Right cardiac atrium (tissue), 5 donors: ENCODE data around the gene DLG2. TPM values are rescaled to one million over a fixed set of nuclear protein-coding genes. Genes with fewer than 3 reads are reported as not detected.

ENCODE experiments used
- ATAC-seq, 2 donors: fragments of 200-7000 bp; cut with Tn5 transposase; one replicate each; pipeline versions ENCODE4 v1.8.0 to v1.9.1; 2020; ENCODE audit warnings: moderate library complexity in 2 of 2, mild to moderate bottlenecking in 1 of 2
- DNase-seq, 3 donors: peaks; one replicate each; pipeline ENCODE4 v3.0.0-alpha.2; 2020
- H3K27ac ChIP-seq: one replicate; pipeline ENCODE4 v1.5.1; 2013; ENCODE audit warnings: mild to moderate bottlenecking, low read length, control low read depth, moderate library complexity
- H3K27me3 ChIP-seq: one replicate; pipeline ENCODE4 v1.6.1; 2013; ENCODE audit not compliant: control insufficient read depth, insufficient read depth
- H3K4me1 ChIP-seq: one replicate; pipeline ENCODE4 v1.6.1; 2013; ENCODE audit warnings: low read length; ENCODE audit not compliant: control insufficient read depth, insufficient read depth
- H3K4me3 ChIP-seq: one replicate; pipeline ENCODE4 v1.5.1; 2013; ENCODE audit warnings: low read length, control low read depth
- H3K9me3 ChIP-seq: one replicate; pipeline ENCODE4 v1.6.1; 2013; ENCODE audit warnings: low read length; ENCODE audit not compliant: control insufficient read depth
- WGBS: extraction: QIAGEN DNeasy Blood & Tissue Kit; methylation state at CpG from one replicate; pipeline ENCODE4 v1.1.7; 2013; 5-methylcytosine and 5-hydroxymethylcytosine counted together
- intact Hi-C, 4 donors: fragments of 100-400 bp; cut with DNase I; formaldehyde crosslinking; loops; one replicate each; pipeline versions ENCODE4 v1.11.0 to v1.14.0; 2022 to 2023
- polyA plus RNA-seq: library from polyadenylated mRNA; stranded (reverse); fragments of 200-250 nt; gene quantifications from one replicate; pipeline ENCODE4 v1.2.3, GENCODE V29; 2013
- total RNA-seq, 4 donors: library from RNA; stranded (reverse); fragmentation: NEBNext Ultra II Directional; extraction: Animal tissue kit (Norgen Biotek cat#: 25700); gene quantifications; one replicate each; pipeline ENCODE4 v1.2.1, GENCODE V29; 2021
- donor health status: healthy with polysubstance abuse.
- donor health status: DM: no; HTN: yes; CAD: no.
- donor health status: DM: no; HTN: no; CAD: no.
- donor health status: DM: no; HTN: yes; CAD: no; lungs with severe emphysema.
- donor health status: DM: yes; HTN: yes; CAD: no.

The DLG2 gene
- total and polyA plus RNA-seq, 5 donors: 2.3 to 10.5 (median 9.4) TPM

DNA sequence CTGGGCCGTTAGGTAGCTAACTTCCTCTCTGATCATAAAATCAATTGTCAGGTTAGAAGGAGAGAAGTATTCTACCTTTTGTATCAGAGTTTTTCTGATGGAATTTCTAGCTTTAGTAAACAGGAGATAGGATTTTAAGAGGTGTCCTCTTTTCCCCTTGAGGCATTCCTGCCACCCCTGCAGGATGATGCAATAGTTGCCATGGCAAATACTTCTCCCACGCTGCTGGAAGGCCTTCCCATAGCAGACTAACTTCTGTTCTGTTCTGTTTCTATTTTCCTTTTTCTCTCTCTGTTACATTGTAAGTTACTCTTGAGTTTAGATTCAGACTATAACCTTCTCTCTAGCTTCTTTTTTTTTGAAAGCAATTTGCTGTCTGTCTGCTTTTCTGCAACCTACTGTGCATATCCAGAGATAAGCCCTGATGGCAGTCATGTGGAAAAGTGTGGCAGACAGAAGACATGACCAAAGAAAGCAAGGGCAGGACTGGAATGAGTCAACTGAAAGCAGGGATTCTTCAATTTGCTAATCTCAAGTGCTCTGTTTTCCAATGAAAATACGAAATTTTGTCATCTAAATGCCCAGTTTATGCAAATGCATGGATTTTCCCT is 679.1 kb downstream of the DLG2 start:
- Histone ChIP-seq H3K9me3 (no peaks in the 10 kb centered on the region), H3K4me1 (no peaks in the 10 kb centered on the region), H3K27me3 (no peaks in the 10 kb centered on the region), H3K27ac (no peak overlapping the region), H3K4me3 (no peak overlapping the region)
- no peak for DNase-seq
- intact Hi-C loops: no loop called here
- 36% methylated on average over 3 of the region's 3 CpGs for WGBS
- ATAC-seq: peak in 1 of 2 donors; percentile 54

DNA sequence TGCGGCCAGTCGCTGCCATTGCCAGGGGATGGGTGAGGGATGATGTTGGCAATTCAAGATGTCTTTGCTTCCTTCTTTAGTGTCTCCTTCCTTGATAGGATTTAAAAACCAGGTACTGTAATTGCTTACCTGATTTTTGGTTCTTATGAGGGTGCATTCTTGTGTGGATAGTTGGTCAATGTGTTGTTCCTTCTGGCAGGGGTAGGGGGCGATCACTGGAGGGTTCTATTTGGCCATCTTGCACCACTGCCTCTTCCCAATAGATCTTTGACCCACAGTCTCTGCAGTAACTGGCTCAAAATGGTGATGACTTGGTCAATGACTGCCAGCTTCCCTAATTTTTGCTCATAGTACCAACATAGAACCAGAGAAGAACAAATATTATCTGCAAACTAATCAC is 680.1 kb downstream of the DLG2 start:
- WGBS: 90% methylated on average over 3 of the region's 3 CpGs
- Histone ChIP-seq H3K27ac (no peak overlapping the region), H3K27me3 (no peaks in the 10 kb centered on the region), H3K4me3 (no peak overlapping the region), H3K9me3 (no peaks in the 10 kb centered on the region), H3K4me1 (no peaks in the 10 kb centered on the region)
- ATAC-seq (no peak), DNase-seq (no peak)
- intact Hi-C loops: no loop called here

DNA sequence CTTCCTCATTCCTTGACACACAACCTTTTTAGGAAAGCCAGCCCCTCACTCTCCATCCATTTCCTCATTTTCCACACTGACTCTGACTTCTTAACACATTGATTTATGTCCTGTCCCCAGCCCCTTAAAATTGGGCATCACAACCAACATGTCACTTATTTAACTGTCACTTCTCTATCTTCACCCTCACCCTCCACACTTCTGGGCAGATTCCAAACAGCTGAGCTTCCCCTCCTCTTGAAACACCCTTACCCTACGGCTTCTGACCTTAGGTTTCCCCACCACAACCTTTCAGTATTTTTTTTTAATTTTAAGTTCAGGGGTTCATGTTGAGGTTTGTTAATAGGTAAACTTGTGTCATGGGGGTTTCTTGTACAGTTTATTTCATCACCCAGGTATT is 696.3 kb downstream of the DLG2 start:
- H3K4me1 ChIP-seq: no peaks in the 10 kb centered on the region
- no peaks in the 10 kb centered on the region for H3K27me3 ChIP-seq
- WGBS: 58% methylated on average over 1 of the region's 1 CpG
- H3K9me3 ChIP-seq: no peaks in the 10 kb centered on the region
- intact Hi-C loops: no loop called here
- H3K4me3 ChIP-seq: no peak overlapping the region
- H3K27ac ChIP-seq: no peak overlapping the region
- DNase-seq (no peak), ATAC-seq (no peak)

DNA sequence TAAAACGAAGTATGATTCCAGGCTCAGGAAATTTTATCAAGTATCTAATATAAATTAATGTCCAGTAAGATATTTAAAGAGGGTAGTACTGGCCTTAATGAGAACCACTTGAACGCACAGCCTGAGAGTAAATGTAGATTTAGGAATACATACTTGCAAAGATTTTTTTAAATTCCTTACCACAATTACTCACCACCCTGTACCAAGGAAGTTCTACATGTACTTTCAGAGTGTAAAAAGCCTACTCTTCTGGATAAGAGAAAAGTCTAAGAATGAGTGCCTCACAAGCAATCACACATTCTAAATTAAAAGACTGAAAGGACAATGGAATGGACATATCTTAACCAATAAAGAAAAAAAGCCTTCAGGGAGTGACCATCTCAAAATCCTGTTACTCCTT is 697.4 kb downstream of the DLG2 start:
- H3K27me3 ChIP-seq: no peaks in the 10 kb centered on the region
- H3K4me3 ChIP-seq: no peak overlapping the region
- 87% methylated on average over 2 of the region's 2 CpGs for WGBS
- intact Hi-C loops: no loop called here
- no peak overlapping the region for H3K27ac ChIP-seq
- H3K4me1 ChIP-seq: no peaks in the 10 kb centered on the region
- ATAC-seq: no peak
- H3K9me3 ChIP-seq: no peaks in the 10 kb centered on the region
- DNase-seq: no peak

DNA sequence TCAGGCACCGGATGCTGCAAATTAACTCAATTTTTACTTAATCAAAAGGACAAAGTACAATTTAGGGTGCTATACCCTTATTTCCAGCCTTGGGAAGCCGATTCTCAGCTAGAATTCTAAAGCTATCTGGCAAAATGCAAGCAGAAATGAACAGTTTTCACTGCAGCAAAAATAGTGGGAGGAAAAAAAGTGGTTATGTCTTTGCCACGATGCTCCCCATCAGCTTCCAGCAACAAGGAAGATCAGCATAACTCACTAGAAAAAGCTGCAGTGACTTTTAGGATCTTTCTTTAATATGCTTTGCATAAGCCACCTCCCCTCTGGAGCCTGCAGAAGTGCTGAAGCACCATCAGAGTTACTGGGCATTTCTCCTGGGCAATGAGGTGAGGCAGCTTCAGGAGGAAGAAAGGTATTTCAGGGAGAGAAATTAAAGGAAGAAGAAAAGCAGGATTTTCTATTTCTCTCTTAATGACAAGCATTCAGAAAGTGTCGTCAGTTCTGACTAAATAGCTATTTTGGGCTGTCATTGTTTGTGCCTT is 702.9 kb downstream of the DLG2 start:
- WGBS: 22% methylated on average over 4 of the region's 4 CpGs
- H3K27me3 ChIP-seq: no peaks in the 10 kb centered on the region
- intact Hi-C loops: no loop called here
- H3K4me1 ChIP-seq: peaks cover 2% of the 10 kb centered on the region
- H3K4me3 ChIP-seq: no peak overlapping the region
- no peak for DNase-seq
- no peaks in the 10 kb centered on the region for H3K9me3 ChIP-seq
- no peak for ATAC-seq
- no peak overlapping the region for H3K27ac ChIP-seq

DNA sequence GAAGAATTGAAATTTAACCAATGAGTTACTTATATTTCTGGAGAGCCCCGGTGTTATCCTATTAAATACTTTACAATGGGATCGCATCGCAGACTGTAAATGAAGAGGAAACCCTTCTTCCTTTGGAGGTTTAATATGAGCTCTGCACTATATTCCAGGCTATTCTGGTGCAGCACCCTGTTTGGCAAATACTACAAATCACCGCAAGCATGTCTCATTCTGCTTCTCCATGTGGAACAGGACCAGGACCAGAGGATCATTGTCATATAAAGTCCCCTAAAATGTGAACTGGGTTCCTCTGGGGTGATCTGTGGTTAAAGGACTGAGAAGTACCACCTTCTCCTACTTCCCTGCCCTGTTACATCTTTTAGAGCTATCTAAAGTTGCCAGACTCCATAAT is 703.7 kb downstream of the DLG2 start:
- 60% methylated on average over 4 of the region's 4 CpGs for WGBS
- H3K4me1 ChIP-seq: peaks cover 2% of the 10 kb centered on the region
- H3K27me3 ChIP-seq: no peaks in the 10 kb centered on the region
- no peak for DNase-seq
- no peak overlapping the region for H3K27ac ChIP-seq
- intact Hi-C loops: no loop called here
- no peak for ATAC-seq
- H3K4me3 ChIP-seq: no peak overlapping the region
- no peaks in the 10 kb centered on the region for H3K9me3 ChIP-seq

DNA sequence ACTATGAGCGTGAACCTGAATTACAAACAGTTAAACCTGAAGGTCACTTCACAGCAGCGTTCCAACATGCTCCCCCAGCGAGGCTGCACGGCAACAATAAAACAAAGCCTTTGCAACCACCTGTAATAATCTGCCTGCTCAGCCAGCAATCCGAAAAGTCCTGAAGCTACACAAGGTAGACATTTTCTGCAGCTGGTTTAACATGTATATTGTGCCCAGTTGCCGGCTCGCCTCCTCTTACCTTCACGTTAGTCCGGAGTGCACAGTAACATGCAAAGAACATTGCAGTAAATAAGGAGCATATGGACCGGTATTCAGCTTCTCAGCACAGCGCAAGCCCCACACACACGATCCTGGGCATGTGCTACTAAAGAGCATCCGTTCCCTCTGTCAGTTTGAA is 704.3 kb downstream of the DLG2 start:
- Histone ChIP-seq H3K4me1 (peaks cover 2% of the 10 kb centered on the region), H3K27me3 (no peaks in the 10 kb centered on the region), H3K9me3 (no peaks in the 10 kb centered on the region), H3K4me3 (peak overlapping the region; percentile 43), H3K27ac (no peak overlapping the region)
- ATAC-seq (peak in 1 of 2 donors; percentile 48), DNase-seq (peak in 1 of 3 donors; percentile 39)
- whole genome bisulfite sequencing: 20% methylated on average over 13 of the region's 13 CpGs
- intact Hi-C loops: no loop called here

DNA sequence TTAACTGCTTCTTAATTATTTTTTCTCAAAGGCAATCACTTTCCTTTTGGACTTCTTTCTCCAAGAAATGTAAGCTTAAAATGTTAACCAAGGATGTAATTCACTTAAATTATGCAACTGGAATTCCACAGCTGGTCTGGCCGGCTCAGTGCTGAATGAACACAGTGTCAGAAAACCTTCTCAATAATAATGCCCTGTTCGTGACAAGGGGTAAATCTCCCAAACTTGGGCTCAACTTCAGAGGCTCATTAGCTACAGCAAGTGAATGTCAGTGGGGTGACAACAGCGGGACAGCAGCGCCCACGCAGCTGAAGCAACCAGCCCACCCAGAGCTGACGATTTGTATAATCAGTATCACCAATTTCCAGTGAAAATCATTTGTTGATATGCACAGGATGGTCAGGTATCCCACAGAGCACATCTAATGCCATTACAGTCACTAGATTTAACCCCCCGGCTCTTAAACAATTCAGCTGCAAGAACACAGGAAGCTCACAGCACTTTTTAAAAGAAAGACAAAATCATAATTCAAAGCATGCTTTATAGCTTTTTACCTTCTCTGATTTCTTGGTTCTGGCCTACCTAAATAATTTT is 704.8 kb downstream of the DLG2 start:
- no peak overlapping the region for H3K27ac ChIP-seq
- H3K4me1 ChIP-seq: peaks cover 2% of the 10 kb centered on the region
- H3K27me3 ChIP-seq: no peaks in the 10 kb centered on the region
- H3K9me3 ChIP-seq: no peaks in the 10 kb centered on the region
- WGBS: 20% methylated on average over 7 of the region's 7 CpGs
- DNase-seq (no peak), ATAC-seq (no peak)
- intact Hi-C loops: no loop called here
- H3K4me3 ChIP-seq: peak overlapping the region; percentile 43

DNA sequence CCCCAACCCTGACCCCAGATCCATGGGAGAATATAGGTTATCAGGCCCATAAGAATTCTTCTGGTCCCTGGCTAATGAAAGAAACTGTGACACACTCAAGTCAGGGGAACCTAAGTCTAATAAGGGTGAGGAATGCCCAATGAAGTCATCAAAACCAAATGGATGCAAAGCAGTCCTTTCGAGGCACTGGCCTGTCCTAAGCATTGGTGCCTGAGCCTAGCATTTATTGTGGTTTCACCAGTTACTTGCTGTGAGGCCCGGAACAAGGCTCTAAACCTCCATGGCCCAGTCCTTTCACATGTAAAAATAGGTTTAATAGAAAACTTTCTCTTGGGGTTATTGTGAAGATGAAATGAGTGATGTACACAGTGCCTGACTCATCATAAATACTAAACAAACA is 712.6 kb downstream of the DLG2 start:
- peaks cover 4% of the 10 kb centered on the region for H3K4me1 ChIP-seq
- H3K4me3 ChIP-seq: no peak overlapping the region
- H3K27ac ChIP-seq: no peak overlapping the region
- no peaks in the 10 kb centered on the region for H3K27me3 ChIP-seq
- WGBS: 87% methylated on average over 2 of the region's 2 CpGs
- ATAC-seq: no peak
- intact Hi-C loops: no loop called here
- DNase-seq: no peak
- no peaks in the 10 kb centered on the region for H3K9me3 ChIP-seq

DNA sequence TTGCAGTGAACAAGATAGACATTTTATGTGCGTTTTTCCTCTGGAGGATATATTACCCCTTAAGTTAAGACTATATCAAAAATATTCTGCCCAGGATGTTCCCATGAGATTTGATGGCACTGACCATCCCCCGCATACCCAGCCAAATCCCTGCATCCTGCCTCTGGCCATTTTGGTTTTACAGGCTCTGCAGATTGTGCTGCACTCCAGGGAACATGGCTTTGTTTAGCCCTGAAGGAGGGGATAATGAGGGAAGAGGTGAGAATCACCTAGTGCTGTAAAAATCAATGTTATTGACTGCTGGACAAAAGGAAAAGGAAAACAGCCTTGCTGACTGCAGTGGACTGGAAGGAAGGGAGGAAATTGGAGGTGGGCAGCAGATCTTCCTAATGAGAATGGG is 717.4 kb downstream of the DLG2 start:
- DNase-seq: no peak
- intact Hi-C loops: no loop called here
- WGBS: 82% methylated on average over 2 of the region's 2 CpGs
- ATAC-seq: no peak
- Histone ChIP-seq H3K9me3 (no peaks in the 10 kb centered on the region), H3K4me3 (no peak overlapping the region), H3K4me1 (peaks cover 4% of the 10 kb centered on the region), H3K27me3 (no peaks in the 10 kb centered on the region), H3K27ac (no peak overlapping the region)

DNA sequence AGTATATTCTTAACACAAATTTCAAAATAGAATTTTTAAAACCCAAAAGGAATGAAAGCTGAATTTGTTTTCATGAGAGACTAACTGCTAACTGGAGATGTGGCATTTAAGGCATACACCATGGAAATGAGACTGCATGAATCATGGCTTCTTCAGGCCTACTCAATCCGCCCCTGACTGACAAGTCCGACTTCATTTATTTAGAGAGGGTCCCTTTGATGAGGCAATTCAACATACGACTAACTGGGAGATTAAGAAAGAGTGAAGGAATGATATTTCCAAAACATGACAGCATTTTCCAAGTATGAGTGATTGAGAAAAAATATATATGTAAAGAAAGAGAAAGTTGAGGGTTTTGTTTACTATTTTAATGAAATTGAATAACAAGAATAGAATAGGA is 720.1 kb downstream of the DLG2 start:
- Histone ChIP-seq H3K4me3 (no peak overlapping the region), H3K27ac (no peak overlapping the region), H3K27me3 (no peaks in the 10 kb centered on the region), H3K4me1 (no peaks in the 10 kb centered on the region), H3K9me3 (no peaks in the 10 kb centered on the region)
- intact Hi-C loops: no loop called here
- DNase-seq (no peak), ATAC-seq (no peak)
- WGBS: 56% methylated on average over 3 of the region's 3 CpGs
